Heart left ventricle (tissue), 16 donors: ENCODE measurements around the gene CDCP1. TPM values are rescaled to one million over a fixed set of nuclear protein-coding genes. Genes with fewer than 3 reads are reported as not detected.

Experiments
- ATAC-seq, 4 donors: fragments of 200-7000 bp; cut with Tn5 transposase; one replicate each; pipeline ENCODE4 v1.9.1; 2020 to 2022; ENCODE audit warnings: moderate library complexity in 4 of 4, mild to moderate bottlenecking in 3 of 4, moderate number of reproducible peaks in 1 of 4
- DNase-seq, 5 donors: peaks; one replicate each; pipeline ENCODE4 v3.0.0-alpha.2; 2020
- H3K27ac ChIP-seq, 12 donors: fragments of 200-600 bp; sonication (generic) in 4 of 12; one replicate each; pipeline versions ENCODE4 v1.5.0 to v1.8.0; 2016 to 2022; ENCODE audit warnings: mild to moderate bottlenecking in 2 of 12
- H3K27me3 ChIP-seq, 9 donors: fragments of 200-600 bp; sonication (generic) in 2 of 9; one replicate each; pipeline versions ENCODE4 v1.5.1 to v1.8.0; 2016 to 2022; ENCODE audit warnings: mild to moderate bottlenecking in 3 of 9
- H3K36me3 ChIP-seq, 9 donors: fragments of 200-600 bp; sonication (generic) in 2 of 9; one replicate each; pipeline versions ENCODE4 v1.5.0 to v1.8.0; 2018 to 2022; ENCODE audit warnings: mild to moderate bottlenecking in 2 of 9
- H3K4me1 ChIP-seq, 12 donors: fragments of 200-600 bp; sonication (generic) in 4 of 12; one replicate each; pipeline versions ENCODE4 v1.5.0 to v1.8.0; 2016 to 2022; ENCODE audit warnings: mild to moderate bottlenecking in 3 of 12
- H3K4me3 ChIP-seq, 12 donors: fragments of 200-600 bp; sonication (generic) in 4 of 12; one replicate each; pipeline versions ENCODE4 v1.5.0 to v1.8.0; 2017 to 2022; ENCODE audit warnings: mild to moderate bottlenecking in 9 of 12, moderate library complexity in 4 of 12
- H3K9me3 ChIP-seq, 12 donors: fragments of 200-600 bp; sonication (generic) in 4 of 12; one replicate each; pipeline versions ENCODE4 v1.5.0 to v1.8.0; 2016 to 2022; ENCODE audit warnings: mild to moderate bottlenecking in 1 of 12
- CTCF ChIP-seq, 12 donors: fragments of 200-600 bp; sonication (generic) in 4 of 12; IDR thresholded peaks; one replicate each; pipeline versions ENCODE4 v1.5.0 to v1.8.0; 2018 to 2022; ENCODE audit warnings: antibody characterized with exemption in 12 of 12, mild to moderate bottlenecking in 5 of 12
- POLR2A ChIP-seq, 2 donors: fragments of 450-650 bp; IDR thresholded peaks; one replicate each; pipeline ENCODE4 v1.6.1; 2017; ENCODE audit warnings: antibody characterized with exemption in 2 of 2, mild to moderate bottlenecking in 2 of 2, moderate library complexity in 2 of 2
- WGBS, 4 donors: extraction: QIAGEN DNeasy Blood & Tissue Kit in 2 of 4; methylation state at CpG; one replicate each; pipeline versions ENCODE4 v1.1.5 to v1.1.7; 2013 to 2018; 5-methylcytosine and 5-hydroxymethylcytosine counted together
- intact Hi-C, 10 donors: fragments of 100-400 bp; cut with DNase I; formaldehyde crosslinking; loops; one replicate each; pipeline versions ENCODE4 v1.11.1 to v1.14.2; 2022
- polyA plus RNA-seq, 2 donors: library from polyadenylated mRNA; stranded (reverse); fragments of 200-250 nt; gene quantifications; one replicate each; pipeline ENCODE4 v1.2.3, GENCODE V29; 2013
- total RNA-seq, 9 donors: library from RNA; depleted of rRNA in 2 of 9; stranded (reverse); fragments of >200 nt in 2 of 9; fragmentation: NEBNext Ultra II Directional in 3 of 9; extraction: Animal tissue kit (Norgen Biotek cat#: 25700) in 3 of 9; gene quantifications; one replicate each; pipeline versions ENCODE4 v1.1.0 to v1.2.4, GENCODE V29; 2016 to 2023
- donor health status: ischemic (EF 13 %, LVEDD 7.1; RV severe dilation, severe dysfunction).
- donor health status: healthy with polysubstance abuse.
- donor health status: DM: no; HTN: yes; CAD: no.
- donor health status: DM: no; HTN: no; CAD: no.
- donor health status: ischemic (EF 25% LVEDD 6.9; RV normal size, moderate dysfunction).
- donor health status: ischemic (EF 25% LVEDD 5.7; RV mildly dilated, moderate dysfunction).
- donor health status: healthy.
- donor health status: DM: yes; HTN: yes; CAD: no.
- donor health status: ischemic (EF 35%, LVEDD 5.7; RV mildly dilated, moderate dysfunction).
- donor health status: nonischemic (EF 11% LVEDD 7.7; RV severe dilation, severe dysfunction).
- donor health status: DM: yes; HTN: yes; CAD: no.
- donor health status: PGD.
- donor health status: ischemic (EF 29% LVEDD 5.4; RV normal size, mild dysfunction).
- donor health status: nonischemic (EF 23%, LVEDD 6.1; RV moderate dilation, normal function).

The CDCP1 gene
- total and polyA plus RNA-seq, 11 donors = 0.11 to 5.8 (median 0.38) TPM

- Histone ChIP-seq H3K4me1 (peaks cover 0 to 53% (median 5%) of the 10 kb centered on the region in 12 donors), H3K36me3 (no peaks in the 10 kb centered on the region), H3K4me3 (no peak overlapping the region), H3K27ac (peak overlapping the region in 1 of 12 donors; percentile 93), H3K27me3 (no peaks in the 10 kb centered on the region), H3K9me3 (no peaks in the 10 kb centered on the region)
- intact Hi-C loops = no loop called here
- ATAC-seq (no peak), DNase-seq (no peak)
- 81 to 89% (median 87%) methylated on average over 3 of the region's 3 CpGs for WGBS, 4 donors
- TF ChIP-seq POLR2A (IDR thresholded peaks at IDR 0.05) = no peak
- no peak for TF ChIP-seq CTCF (IDR thresholded peaks at IDR 0.05)
Observed at GRCh38 chr3:45066109-45066801, 79.9 kb downstream of the CDCP1 start.

- Histone ChIP-seq H3K9me3 (no peaks in the 10 kb centered on the region), H3K27me3 (no peaks in the 10 kb centered on the region), H3K4me3 (no peak overlapping the region), H3K36me3 (no peaks in the 10 kb centered on the region), H3K4me1 (peaks cover 0 to 54% (median 5%) of the 10 kb centered on the region in 12 donors), H3K27ac (peak overlapping the region in 8 of 12 donors; percentile 21 to 93 (median 42))
- ATAC-seq (peak in 1 of 4 donors; percentile 25), DNase-seq (no peak)
- intact Hi-C loops = no loop called here
- WGBS, 4 donors = 90 to 100% (median 98%) methylated on average over 1 of the region's 1 CpG
- TF ChIP-seq CTCF (IDR thresholded peaks at IDR 0.05) (no peak), POLR2A (IDR thresholded peaks at IDR 0.05) (no peak)
Observed at GRCh38 chr3:45065373-45065720, 80.8 kb downstream of the CDCP1 start.

- peak overlapping the region in 1 of 12 donors; percentile 6 for H3K4me3 ChIP-seq
- H3K27ac ChIP-seq = peak overlapping the region in 11 of 12 donors; percentile 5 to 93 (median 35)
Observed at GRCh38 chr3:45064512-45065372, 81.4 kb downstream of the CDCP1 start.

More at GRCh38 chr3:45064512-45065372, 81.4 kb downstream of the CDCP1 start:
- 44 to 50% (median 47%) methylated on average over 12 of the region's 12 CpGs for WGBS, 4 donors
- TF ChIP-seq CTCF (IDR thresholded peaks at IDR 0.05) = no peak
- peak in 1 of 2 donors; percentile 5 for TF ChIP-seq POLR2A (IDR thresholded peaks at IDR 0.05)
- Histone ChIP-seq H3K36me3 (no peaks in the 10 kb centered on the region), H3K4me1 (peaks cover 0 to 58% (median 5%) of the 10 kb centered on the region in 12 donors), H3K9me3 (no peaks in the 10 kb centered on the region), H3K27me3 (no peaks in the 10 kb centered on the region)
- intact Hi-C loops = no loop called here
- ATAC-seq (peak in 3 of 4 donors; percentile 64 to 85 (median 73)), DNase-seq (peak in 3 of 5 donors; percentile 25 to 40 (median 37))
